Mucosa of gallbladder (tissue), 1 donor: ENCODE data around the gene NPAT. TPM values are rescaled to one million over a fixed set of nuclear protein-coding genes. Genes with fewer than 3 reads are reported as not detected.
"Not testable (repeated sequence)": the region's sequence is repeated elsewhere in the genome, so short reads cannot be mapped to it uniquely, and the experiment has no call there.

Experiments used
- DNase-seq: peaks from one replicate; pipeline ENCODE4 v3.0.0-alpha.2; 2020; ENCODE audit warnings: low spot score
- total RNA-seq: library from RNA; stranded (reverse); gene quantifications from one replicate; pipeline ENCODE4 v1.2.1, GENCODE V29; 2021
- donor health status: DM: no; HTN: no; CAD: no.

The NPAT gene
- total RNA-seq, 1 donor from 2014 or later, result 12.5 TPM

- no peak for DNase-seq
Observed at GRCh38 chr11:108218912-108219783, 3.3 kb downstream of the NPAT start.

GRCh38 chr11:108218455-108218854, 4.0 kb downstream of the NPAT start:
- no peak for DNase-seq

- no peak for DNase-seq
Observed at GRCh38 chr11:108216988-108217387, 5.5 kb downstream of the NPAT start.

GRCh38 chr11:108213784-108214183, 8.7 kb downstream of the NPAT start:
- DNase-seq, result no peak

GRCh38 chr11:108210441-108210840, 12.0 kb downstream of the NPAT start:
- no peak for DNase-seq

- DNase-seq, result no peak
Observed at GRCh38 chr11:108207683-108208060, 14.8 kb downstream of the NPAT start.

DNA sequence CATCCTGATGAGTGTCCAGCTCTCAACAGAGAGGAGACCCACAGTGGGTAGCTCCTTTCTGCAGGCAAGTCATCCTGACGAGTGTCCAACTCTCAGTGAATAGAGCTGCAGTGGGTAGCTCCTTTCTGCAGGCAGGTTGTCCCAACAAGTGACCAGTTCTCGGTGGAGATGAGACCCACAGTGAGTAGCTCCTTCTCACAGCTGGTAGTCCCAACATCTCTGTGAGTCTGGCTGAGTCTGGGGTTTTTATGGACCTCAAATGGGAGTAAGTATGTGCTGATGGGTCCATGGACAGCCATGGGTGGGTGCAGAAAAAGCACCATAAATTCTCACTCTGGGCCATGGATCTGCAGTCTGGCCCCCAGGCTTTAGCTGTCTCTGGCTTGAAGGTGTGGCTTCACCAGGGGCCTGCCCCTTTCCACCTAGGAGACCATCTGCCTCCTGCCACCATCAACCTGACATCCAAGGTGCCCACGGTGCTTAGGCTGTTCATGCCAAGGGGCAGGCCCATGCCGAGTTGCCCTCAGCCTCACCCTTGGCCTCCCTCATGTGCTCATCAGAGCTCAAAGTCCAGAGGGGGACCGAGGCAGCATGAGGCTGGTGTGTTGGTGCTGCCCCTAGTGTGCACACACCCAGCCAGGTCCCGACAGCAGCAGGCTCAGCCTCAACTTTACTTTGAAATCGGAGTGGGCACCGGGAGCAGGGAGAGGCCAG, 15.3 kb downstream of the NPAT start:
- no peak for DNase-seq

- DNase-seq, result no peak
Observed at GRCh38 chr11:108206171-108206570, 16.3 kb downstream of the NPAT start.

- no peak for DNase-seq
Observed at GRCh38 chr11:108204929-108205499, 17.4 kb downstream of the NPAT start.

DNA sequence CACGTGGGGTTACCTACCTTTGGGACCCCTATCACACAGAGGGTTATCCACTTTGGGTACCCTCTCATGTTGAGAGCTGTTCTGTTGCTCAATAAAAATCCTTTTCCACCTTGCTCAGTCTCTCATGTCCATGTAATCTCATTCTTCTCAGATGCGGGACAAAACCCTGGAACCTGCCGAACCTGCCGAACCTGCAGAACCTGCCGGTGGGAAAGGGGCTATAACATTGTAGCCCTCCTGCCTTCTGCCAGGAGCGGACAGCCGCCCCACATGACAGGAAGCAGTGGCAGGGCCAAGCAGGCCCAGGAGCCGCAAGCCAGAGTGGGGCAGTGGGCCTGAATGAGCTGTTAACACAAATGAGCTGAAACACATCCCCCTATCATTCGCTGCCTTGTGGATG, 18.1 kb downstream of the NPAT start:
- no peak for DNase-seq

- no peak for DNase-seq
Observed at GRCh38 chr11:108203075-108203474, 19.4 kb downstream of the NPAT start.

DNA sequence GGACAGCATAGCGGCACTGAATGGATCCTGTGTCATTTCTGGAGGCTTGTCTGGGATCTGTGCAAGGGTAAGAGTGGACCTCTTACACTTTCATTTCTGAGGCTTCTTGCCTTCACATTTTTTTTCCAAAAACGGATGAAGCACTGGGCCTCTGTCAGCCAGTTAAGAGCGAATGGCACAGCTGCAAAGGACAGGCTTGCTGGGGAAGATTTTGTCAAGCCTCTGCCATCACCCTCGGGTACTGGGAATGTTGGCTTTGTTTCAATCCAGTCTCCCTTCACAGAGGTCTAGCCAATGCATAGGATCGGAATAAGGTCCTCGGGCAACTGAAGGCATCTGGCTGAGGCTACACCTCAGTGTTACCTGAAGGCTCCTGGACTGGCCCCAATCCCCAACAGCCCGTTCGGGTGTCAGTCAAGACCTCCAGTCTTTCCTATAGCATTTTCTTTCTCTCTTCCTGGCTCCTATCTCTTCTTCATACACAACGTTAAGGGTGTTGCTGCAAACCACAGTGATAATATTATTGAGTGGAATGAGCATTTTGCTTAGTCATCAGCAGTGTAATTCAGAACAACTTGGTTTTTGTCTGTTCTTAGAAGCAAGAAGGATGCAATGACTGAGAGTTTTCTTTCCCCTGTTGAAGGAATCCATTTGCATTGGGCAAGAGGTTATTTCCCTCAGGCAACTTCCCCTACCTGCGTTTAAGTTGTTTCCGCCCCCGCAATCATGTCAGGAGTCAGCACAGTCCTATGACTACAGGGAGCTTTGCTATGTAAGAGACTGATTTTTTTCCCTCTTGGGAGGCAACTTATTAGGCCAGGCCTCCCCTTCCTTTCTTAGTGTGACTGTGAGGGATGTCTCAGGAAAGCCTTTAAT, 22.8 kb downstream of the NPAT start:
- no peak for DNase-seq

DNA sequence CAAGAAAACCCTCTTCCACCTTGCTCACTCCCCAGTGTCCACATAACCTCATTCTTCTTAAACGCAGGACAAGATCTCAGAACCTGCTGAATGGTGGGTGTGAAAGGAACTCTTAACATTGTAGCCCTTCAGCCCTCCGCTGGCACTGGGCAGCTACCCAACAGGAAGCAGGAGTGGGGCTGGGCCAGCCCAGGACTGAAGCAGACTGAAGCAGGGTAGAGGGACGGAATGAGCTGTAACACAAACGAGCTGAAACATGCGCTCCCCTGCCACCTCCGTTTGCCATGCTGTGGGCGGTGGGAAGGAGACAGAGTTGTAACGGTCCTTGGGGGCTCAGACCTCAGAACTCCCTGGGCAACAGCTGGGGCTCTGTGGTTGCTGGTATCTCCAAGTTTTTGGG, 23.6 kb downstream of the NPAT start:
- no peak for DNase-seq

DNA sequence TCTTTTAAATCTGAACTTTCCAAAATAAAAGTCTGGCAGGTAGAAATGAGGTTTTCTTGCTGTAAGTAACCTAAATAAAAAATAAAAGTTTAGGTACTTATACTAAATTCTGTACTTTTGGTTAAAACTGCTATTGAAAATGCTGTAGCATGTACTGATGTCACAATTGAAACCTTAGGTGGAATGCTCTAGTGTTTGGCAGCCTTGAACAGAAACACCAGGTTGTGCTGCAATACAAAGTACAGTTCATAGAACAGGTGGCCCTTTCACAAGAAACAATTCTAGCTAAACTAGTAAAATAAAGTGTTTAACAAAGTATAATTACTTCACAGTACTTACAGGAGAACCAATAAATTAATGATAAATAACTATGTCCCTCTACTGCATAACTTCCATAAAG, 25.1 kb downstream of the NPAT start:
- DNase-seq, result no peak

DNA sequence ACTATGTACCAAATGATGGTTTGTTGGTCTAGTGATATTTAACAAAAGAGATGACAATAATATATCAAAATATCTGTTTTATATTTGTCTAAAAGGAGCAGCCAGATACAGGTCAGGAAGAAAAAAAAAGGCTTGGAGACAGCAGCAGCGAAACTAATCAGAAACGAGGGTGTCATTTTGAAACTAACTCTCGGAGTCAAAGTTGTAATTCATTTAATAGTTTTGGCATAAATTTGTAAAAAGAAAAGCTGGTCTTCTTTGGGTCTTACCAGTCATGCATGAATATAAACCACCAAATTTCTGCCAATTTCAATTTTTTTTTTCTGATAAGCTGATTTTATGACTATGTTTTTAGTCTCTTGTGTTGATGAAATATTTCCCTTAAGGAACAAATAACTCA, 25.5 kb downstream of the NPAT start:
- no peak for DNase-seq

- no peak for DNase-seq
Observed at GRCh38 chr11:108193725-108194124, 28.7 kb downstream of the NPAT start.

DNA sequence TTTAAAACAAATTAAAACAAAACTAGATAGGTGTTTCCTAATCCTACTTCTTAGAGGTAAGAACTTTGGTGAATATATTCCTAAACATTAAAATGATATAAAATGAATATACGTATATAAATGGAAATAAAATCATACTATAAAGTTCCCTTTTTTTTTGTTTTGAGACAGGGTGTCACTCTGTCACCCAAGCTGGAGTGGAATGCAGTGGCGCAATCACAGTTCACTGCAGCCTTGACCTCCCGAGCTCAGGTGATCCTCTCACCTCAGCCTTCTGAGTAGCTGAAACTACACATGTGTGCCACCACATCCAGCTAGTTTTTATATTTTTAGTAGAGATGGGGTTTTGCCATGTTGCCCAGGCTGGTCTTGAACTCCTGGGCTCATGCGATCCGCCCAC, 44.9 kb downstream of the NPAT start:
- no peak for DNase-seq

DNA sequence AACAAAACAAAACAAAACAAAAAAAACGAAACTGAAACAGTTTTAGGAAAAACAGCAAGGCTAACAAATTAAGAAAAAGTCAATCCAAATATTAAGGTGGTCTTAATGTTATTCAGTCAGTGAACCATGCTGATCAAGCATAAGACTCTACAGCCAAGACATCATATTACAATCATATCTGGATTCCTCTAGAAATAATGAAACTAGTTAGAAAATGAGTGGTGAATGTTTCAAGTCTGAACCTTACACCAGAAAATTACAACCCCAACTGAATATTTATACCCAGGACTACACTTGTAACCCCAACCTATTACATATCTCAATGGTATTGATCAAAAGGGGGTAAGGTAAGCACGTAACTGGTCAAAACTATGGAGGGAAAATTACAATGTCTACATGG, 52.3 kb downstream of the NPAT start:
- no peak for DNase-seq

GRCh38 chr11:108167624-108168023, 54.8 kb downstream of the NPAT start:
- no peak for DNase-seq

DNA sequence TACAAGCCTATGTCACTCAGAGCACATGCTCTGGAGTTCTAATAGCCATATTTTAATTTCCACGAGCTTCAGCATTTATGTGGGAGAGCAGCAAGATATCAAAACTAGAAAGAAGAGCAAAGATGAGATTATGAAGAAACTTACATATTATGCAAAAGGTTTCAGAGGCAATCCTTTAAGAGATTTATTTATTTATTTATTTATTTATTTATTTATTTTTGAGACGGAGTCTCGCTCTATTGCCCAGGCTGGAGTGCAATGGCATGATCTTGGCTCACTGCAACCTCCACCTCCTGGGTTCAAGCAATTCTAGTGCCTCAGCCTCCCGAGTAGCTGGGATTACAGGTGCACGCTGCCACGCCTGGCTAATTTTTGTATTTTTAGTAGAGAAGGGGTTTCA, 59.6 kb downstream of the NPAT start:
- not testable (repeated sequence) for DNase-seq

DNA sequence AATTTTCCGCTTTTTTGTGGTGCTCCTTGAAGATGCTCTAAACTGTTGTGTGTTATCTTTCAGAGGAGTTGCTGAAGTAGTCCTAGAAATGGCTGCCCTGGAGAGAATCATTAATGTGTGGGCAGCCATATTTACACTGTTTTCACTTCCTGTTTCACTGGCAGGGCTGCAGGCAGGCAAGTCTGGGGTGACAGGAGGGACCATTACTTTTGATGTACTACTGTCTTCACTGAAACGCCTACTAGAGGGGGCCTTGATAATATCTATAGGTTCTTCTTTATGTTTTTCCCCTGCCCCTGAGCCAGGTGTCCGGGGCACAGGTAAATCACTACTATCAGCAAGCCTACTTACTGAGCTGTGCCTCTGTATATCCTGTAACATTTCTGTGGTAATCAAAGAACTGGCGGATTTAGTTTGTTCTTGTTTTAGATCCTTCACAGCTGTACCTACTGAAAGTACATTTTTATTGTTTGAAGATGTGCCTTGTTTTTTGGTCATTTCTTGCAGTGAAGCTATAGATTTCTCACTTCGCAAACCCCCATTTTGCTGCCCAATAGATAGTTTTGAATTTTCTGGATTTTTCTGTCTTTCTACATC, 61.4 kb downstream of the NPAT start:
- DNase-seq, result no peak

- DNase-seq, result no peak
Observed at GRCh38 chr11:108154591-108154990, 67.8 kb downstream of the NPAT start.
